HCT116 (cell line): ENCODE data around the gene PRDM11. TPM values are rescaled to one million over a fixed set of nuclear protein-coding genes. Genes with fewer than 3 reads are reported as not detected.

Experiments used
- ATAC-seq: fragments of 200-7000 bp; cut with Tn5 transposase; 2 replicates; pipeline ENCODE4 v1.9.1; 2020; ENCODE audit warnings: mild to moderate bottlenecking, moderate library complexity
- BruUV-seq: library from RNA; stranded (reverse); fragments of 400-500 nt; replicated peaks from 2 replicates; lab custom pipeline; 2021; lab: Mats Ljungman, UMichigan
- CTCF ChIA-PET: fragments of 300-600 bp; sonication (Branson Sonifier 250); formaldehyde crosslinking; loops from one replicate; lab custom pipeline; 2021; ENCODE audit warnings: antibody characterized with exemption; lab: Charles Lee
- POLR2A ChIA-PET: fragments of 300-600, 350-600 bp; sonication (Branson Sonifier 250); formaldehyde crosslinking; loops from one replicate; lab custom pipeline; 2021; ENCODE audit warnings: antibody characterized with exemption; lab: Charles Lee
- RAD21 ChIA-PET, 2 experiments: fragments of 300-600 bp; sonication (Branson Sonifier 250); formaldehyde crosslinking; loops; one replicate each; lab custom pipeline; 2023; ENCODE audit warnings: low total read pairs in 2 of 2; ENCODE audit not compliant: uncharacterized antibody in 2 of 2, unreplicated experiment in 2 of 2, low non-redundant PET in 1 of 2; lab: Charles Lee
- DNase-seq: peaks from one replicate; pipeline ENCODE4 v3.0.0-alpha.2; 2010; ENCODE audit warnings: low read depth, low spot score
- H2AFZ ChIP-seq: fragments of 200-600 bp; shearing (Covaris generic), sonication (generic); 2 replicates; pipeline ENCODE4 v1.6.1; 2017; ENCODE audit warnings: low read depth, mixed run types, mixed read lengths, antibody characterized with exemption, low read length; ENCODE audit not compliant: poor library complexity, severe bottlenecking
- H3K27ac ChIP-seq: 2 replicates; pipeline ENCODE4 v1.5.1; 2012; ENCODE audit warnings: low read depth, low read length
- H3K27me3 ChIP-seq: fragments of 200-600 bp; sonication (generic); 2 replicates; pipeline ENCODE4 v1.6.1; 2016; ENCODE audit warnings: mixed run types, low read length, mixed read lengths; ENCODE audit not compliant: insufficient read depth
- H3K36me3 ChIP-seq, 2 experiments: fragments of 200-500 bp in 1 of 2; fragments of 200-600 bp in 1 of 2; sonication (Bioruptor generic) in 1 of 2; sonication (generic) in 1 of 2; 2 replicates each; pipeline versions ENCODE4 v1.5.1 to v1.6.1; 2014 to 2016; ENCODE audit warnings: low read length in 2 of 2, inconsistent platforms in 1 of 2, mixed read lengths in 1 of 2, mixed run types in 1 of 2; ENCODE audit not compliant: insufficient read depth in 2 of 2, control insufficient read depth in 1 of 2
- H3K4me1 ChIP-seq, 2 experiments: fragments of 200-600 bp in 1 of 2; sonication (generic) in 1 of 2; 2 replicates each; pipeline versions ENCODE4 v1.5.1 to v1.6.1; 2012 to 2017; ENCODE audit warnings: low read length in 2 of 2, inconsistent platforms in 1 of 2, mild to moderate bottlenecking in 1 of 2, mixed read lengths in 1 of 2, mixed run types in 1 of 2, moderate library complexity in 1 of 2; ENCODE audit not compliant: insufficient read depth in 2 of 2, control insufficient read depth in 1 of 2
- H3K4me2 ChIP-seq: fragments of 200-600 bp; sonication (generic); 2 replicates; pipeline ENCODE4 v1.6.1; 2017; ENCODE audit warnings: mixed run types, low read length, mixed read lengths
- H3K4me3 ChIP-seq, 2 experiments: fragments of 200-600 bp in 1 of 2; sonication (generic) in 1 of 2; replicated peaks in 1 of 2; 2 replicates each; pipeline ENCODE4 v1.5.1; 2011 to 2016; ENCODE audit warnings: low read length in 2 of 2, control low read depth in 1 of 2, low read depth in 1 of 2, mild to moderate bottlenecking in 1 of 2, mixed read lengths in 1 of 2, mixed run types in 1 of 2
- H3K79me2 ChIP-seq: fragments of 200-600 bp; sonication (generic); 2 replicates; pipeline ENCODE4 v1.6.1; 2017; ENCODE audit warnings: mild to moderate bottlenecking, mixed run types, low read length, moderate library complexity, mixed read lengths; ENCODE audit not compliant: insufficient read depth
- H3K9ac ChIP-seq: fragments of 200-600 bp; sonication (generic); 2 replicates; pipeline ENCODE4 v1.6.1; 2016; ENCODE audit warnings: low read length, mixed read lengths
- H3K9me2 ChIP-seq: fragments of 200-600 bp; sonication (generic), shearing (Covaris generic); 2 replicates; pipeline ENCODE4 v1.6.1; 2017; ENCODE audit warnings: mixed run types, mild to moderate bottlenecking, moderate library complexity; ENCODE audit not compliant: insufficient read depth
- H3K9me3 ChIP-seq, 2 experiments: fragments of 200-500 bp in 1 of 2; fragments of 200-600 bp in 1 of 2; sonication (Bioruptor generic) in 1 of 2; sonication (generic) in 1 of 2; 2 replicates each; pipeline ENCODE4 v1.6.1; 2014 to 2017; ENCODE audit warnings: low read length in 2 of 2, mixed read lengths in 2 of 2, inconsistent platforms in 1 of 2, low read depth in 1 of 2, mild to moderate bottlenecking in 1 of 2, mixed run types in 1 of 2, moderate library complexity in 1 of 2; ENCODE audit not compliant: control insufficient read depth in 1 of 2, insufficient read depth in 1 of 2
- H4K20me1 ChIP-seq: fragments of 200-600 bp; sonication (generic), shearing (Covaris generic); 2 replicates; pipeline ENCODE4 v1.6.1; 2017; ENCODE audit warnings: mixed run types, mild to moderate bottlenecking, moderate library complexity; ENCODE audit not compliant: insufficient read depth
- ATF3 ChIP-seq: IDR thresholded peaks from 2 replicates; pipeline ENCODE4 v1.6.1; 2012
- CBX3 ChIP-seq: IDR thresholded peaks from 2 replicates; pipeline ENCODE4 v1.6.1; 2012; ENCODE audit warnings: low read depth
- CEBPB ChIP-seq: IDR thresholded peaks from 2 replicates; pipeline ENCODE4 v1.6.1; 2012; ENCODE audit warnings: low read depth
- EGR1 ChIP-seq: IDR thresholded peaks from 2 replicates; pipeline ENCODE4 v1.6.1; 2012; ENCODE audit warnings: low read depth
- ELF1 ChIP-seq: IDR thresholded peaks from 2 replicates; pipeline ENCODE4 v1.6.1; 2012; ENCODE audit warnings: low read depth, borderline replicate concordance
- EZH2 ChIP-seq: fragments of 200-600 bp; sonication (generic); IDR thresholded peaks from 2 replicates; pipeline ENCODE4 v1.6.1; 2017; ENCODE audit warnings: antibody characterized with exemption, mixed run types
- EZH2phosphoT487 ChIP-seq: fragments of 200-600 bp; IDR thresholded peaks from 2 replicates; pipeline ENCODE4 v1.6.1; 2018; ENCODE audit warnings: antibody characterized with exemption, borderline replicate concordance
- FOSL1 ChIP-seq: IDR thresholded peaks from 2 replicates; pipeline ENCODE4 v1.6.1; 2012; ENCODE audit warnings: low read depth
- JUND ChIP-seq: IDR thresholded peaks from 2 replicates; pipeline ENCODE4 v1.6.1; 2012
- MAX ChIP-seq: IDR thresholded peaks from 2 replicates; pipeline ENCODE4 v1.6.1; 2012
- POLR2A ChIP-seq: IDR thresholded peaks from 2 replicates; pipeline ENCODE4 v1.7.0; 2011; ENCODE audit warnings: borderline replicate concordance; ENCODE audit not compliant: insufficient read depth, insufficient read length; ENCODE audit errors: extremely low read depth
- REST ChIP-seq: IDR thresholded peaks from 2 replicates; pipeline ENCODE4 v1.6.1; 2012; ENCODE audit warnings: low read depth
- SRF ChIP-seq: IDR thresholded peaks from 2 replicates; pipeline ENCODE4 v1.6.1; 2012; ENCODE audit warnings: low read depth
- ZBTB33 ChIP-seq: IDR thresholded peaks from 2 replicates; pipeline ENCODE4 v1.6.1; 2011; ENCODE audit warnings: mild to moderate bottlenecking, low read length, moderate library complexity; ENCODE audit not compliant: insufficient replicate concordance; ENCODE audit errors: extremely low read depth
- ZNF274 ChIP-seq: fragments of 200-500 bp; sonication (Bioruptor generic); IDR thresholded peaks from 2 replicates; pipeline ENCODE4 v1.6.1; 2014; ENCODE audit warnings: mild to moderate bottlenecking, low read depth, low read length, inconsistent platforms
- intact Hi-C: fragments of 100-400 bp; cut with micrococcal nuclease; formaldehyde crosslinking; loops from 2 replicates; pipeline ENCODE4 v1.10.0; 2022
- total RNA-seq: library from RNA; stranded (reverse); gene quantifications from one replicate; pipeline ENCODE4 v1.2.1, GENCODE V29; 2021; ENCODE audit not compliant: unreplicated experiment

PRDM11 gene
- total RNA-seq, 1 experiment from 2014 or later: 9.3 TPM

GRCh38 chr11:45141171-45141570, 5.3 kb upstream of the PRDM11 start:
- H2AFZ ChIP-seq: no peak overlapping the region
- H3K36me3 ChIP-seq: no peaks in the 10 kb centered on the region
- POLR2A ChIA-PET: no interaction called here
- RAD21 ChIA-PET: no interaction called here
- no peak overlapping the region for H3K27ac ChIP-seq
- H3K27me3 ChIP-seq: no peaks in the 10 kb centered on the region; the same call in 1 of the 2 replicates
- H3K4me2 ChIP-seq: no peak overlapping the region
- peaks cover 3 to 5% of the 10 kb centered on the region in 2 experiments; a peak in 2 of 4 replicates for H3K4me1 ChIP-seq
- no TSS peak for BruUV-seq
- no peak for ATAC-seq
- no peaks in the 10 kb centered on the region for H3K9me3 ChIP-seq
- CTCF ChIA-PET: interaction anchor here (0.8 kb wide), 1 partner anchor 30 kb away, joined by 3 read pairs; no protein-coding TSS in a partner anchor
- TF ChIP-seq FOSL1 (no peak), POLR2A (no peak), JUND (no peak), ZBTB33 (no peak), MAX (no peak), CBX3 (no peak), ATF3 (no peak), CEBPB (no peak), EGR1 (no peak), REST (no peak), ZNF274 (no peak), SRF (no peak), EZH2 (no peak), ELF1 (no peak), EZH2phosphoT487 (no peak)
- DNase-seq: no peak
- no peaks in the 10 kb centered on the region for H3K9me2 ChIP-seq
- intact Hi-C loops: no loop called here
- no peak overlapping the region for H3K4me3 ChIP-seq
- H4K20me1 ChIP-seq: no peaks in the 10 kb centered on the region
- no peak overlapping the region for H3K9ac ChIP-seq
- no peaks in the 10 kb centered on the region for H3K79me2 ChIP-seq
